Mesendoderm (in vitro differentiated cells): ENCODE data around the gene AP4S1.
"Not testable (repeated sequence)": the region's sequence is repeated elsewhere in the genome, so short reads cannot be mapped to it uniquely, and the experiment has no call there.

Source experiments
- DNase-seq: peaks from one replicate; pipeline ENCODE4 v3.0.0; 2013
- H2AK5ac ChIP-seq: 2 replicates; pipeline ENCODE4 v1.6.1; 2013; ENCODE audit warnings: low read length, inconsistent platforms
- H2BK120ac ChIP-seq: 2 replicates; pipeline ENCODE4 v1.6.1; 2013; ENCODE audit warnings: low read depth, mild to moderate bottlenecking, low read length, moderate library complexity, mixed read lengths
- H2BK15ac ChIP-seq: replicated peaks from 2 replicates; pipeline ENCODE4 v1.6.1; 2013; ENCODE audit warnings: low read depth, mild to moderate bottlenecking, moderate library complexity
- H2BK5ac ChIP-seq: 2 replicates; pipeline ENCODE4 v1.6.1; 2013; ENCODE audit warnings: low read length, inconsistent platforms
- H3K18ac ChIP-seq: 2 replicates; pipeline ENCODE4 v1.6.1; 2013; ENCODE audit warnings: mild to moderate bottlenecking, low read length, mixed read lengths
- H3K23ac ChIP-seq: one replicate; pipeline ENCODE4 v1.6.1; 2013; ENCODE audit warnings: low read length
- H3K27ac ChIP-seq: 2 replicates; pipeline ENCODE4 v1.5.1; 2013; ENCODE audit warnings: low read depth, mild to moderate bottlenecking, inconsistent platforms, low read length, moderate library complexity
- H3K27me3 ChIP-seq: 2 replicates; pipeline ENCODE4 v1.6.1; 2013; ENCODE audit warnings: low read length, control low read depth, mild to moderate bottlenecking, inconsistent platforms; ENCODE audit not compliant: insufficient read depth, poor library complexity
- H3K36me3 ChIP-seq: 2 replicates; pipeline ENCODE4 v1.6.1; 2013; ENCODE audit warnings: low read length, inconsistent platforms; ENCODE audit not compliant: control insufficient read depth, insufficient read depth
- H3K4ac ChIP-seq: one replicate; pipeline ENCODE4 v1.6.1; 2013; ENCODE audit warnings: low read depth, mild to moderate bottlenecking, low read length, moderate library complexity
- H3K4me1 ChIP-seq: 2 replicates; pipeline ENCODE4 v1.6.1; 2013; ENCODE audit warnings: low read depth, low read length, inconsistent platforms; ENCODE audit not compliant: control insufficient read depth
- H3K4me2 ChIP-seq: 2 replicates; pipeline ENCODE4 v1.6.1; 2013; ENCODE audit warnings: low read length
- H3K4me3 ChIP-seq: 2 replicates; pipeline ENCODE4 v1.5.1; 2013; ENCODE audit warnings: mild to moderate bottlenecking, low read length
- H3K56ac ChIP-seq: one replicate; pipeline ENCODE4 v1.6.1; 2013; ENCODE audit warnings: low read length
- H3K79me1 ChIP-seq: 2 replicates; pipeline ENCODE4 v1.6.1; 2013; ENCODE audit warnings: low read length, inconsistent platforms
- H3K79me2 ChIP-seq: 2 replicates; pipeline ENCODE4 v1.6.1; 2013; ENCODE audit warnings: mild to moderate bottlenecking, low read length; ENCODE audit not compliant: control insufficient read depth, insufficient read depth
- H3K9ac ChIP-seq: 2 replicates; pipeline ENCODE4 v1.6.1; 2013; ENCODE audit warnings: low read length, inconsistent platforms
- H4K5ac ChIP-seq: one replicate; pipeline ENCODE4 v1.6.1; 2013; ENCODE audit warnings: low read length
- H4K8ac ChIP-seq: one replicate; pipeline ENCODE4 v1.6.1; 2013; ENCODE audit warnings: low read depth, mild to moderate bottlenecking, control low read depth, low read length, moderate library complexity
- whole genome bisulfite sequencing: extraction: QIAGEN DNeasy Blood & Tissue Kit; methylation state at CpG from one replicate; pipeline ENCODE4 v1.1.7; 2013; ENCODE audit warnings: low lambda C conversion rate, missing lambda C conversion rate; ENCODE audit not compliant: insufficient coverage; ENCODE audit errors: extremely low coverage; 5-methylcytosine and 5-hydroxymethylcytosine counted together

Gene AP4S1

GRCh38 chr14:31092160-31092708 lies 66.8 kb downstream of the AP4S1 start:
- H3K36me3 ChIP-seq, result no peaks in the 10 kb centered on the region
- no peak overlapping the region for H3K18ac ChIP-seq
- no peak overlapping the region for H3K4me2 ChIP-seq
- no peak overlapping the region for H2BK15ac ChIP-seq
- H2BK120ac ChIP-seq, result no peak overlapping the region
- H2AK5ac ChIP-seq, result no peak overlapping the region
- H3K27me3 ChIP-seq, result no peaks in the 10 kb centered on the region
- no peaks in the 10 kb centered on the region for H3K79me1 ChIP-seq
- H4K8ac ChIP-seq, result no peak overlapping the region
- no peak for DNase-seq
- H3K4ac ChIP-seq, result no peak overlapping the region
- no peak overlapping the region for H3K27ac ChIP-seq
- no peak overlapping the region for H3K9ac ChIP-seq
- H3K4me3 ChIP-seq, result no peak overlapping the region
- no CpG with 5 or more reads among the region's 2 CpGs for WGBS
- H3K23ac ChIP-seq, result no peak overlapping the region
- H3K56ac ChIP-seq, result no peak overlapping the region
- no peak overlapping the region for H2BK5ac ChIP-seq
- H3K79me2 ChIP-seq, result no peaks in the 10 kb centered on the region
- no peaks in the 10 kb centered on the region for H3K4me1 ChIP-seq
- H4K5ac ChIP-seq, result no peak overlapping the region

- H4K8ac ChIP-seq, H3K27ac ChIP-seq, H3K4me1 ChIP-seq, H3K36me3 ChIP-seq, H3K79me2 ChIP-seq, H3K56ac ChIP-seq, H3K4me2 ChIP-seq, H2BK15ac ChIP-seq, H4K5ac ChIP-seq, H3K4ac ChIP-seq, DNase-seq, H2BK120ac ChIP-seq, H3K9ac ChIP-seq, H3K4me3 ChIP-seq, H3K18ac ChIP-seq, H3K79me1 ChIP-seq, H3K27me3 ChIP-seq, H3K23ac ChIP-seq, H2AK5ac ChIP-seq, H2BK5ac ChIP-seq: not testable (repeated sequence)
- no CpG with 5 or more reads among the region's 10 CpGs for WGBS
Measured at GRCh38 chr14:31093884-31094839, 68.7 kb downstream of the AP4S1 start.

GRCh38 chr14:31095817-31096216 lies 70.4 kb downstream of the AP4S1 start:
- not testable (repeated sequence) for H2AK5ac ChIP-seq, H3K4me1 ChIP-seq, H3K9ac ChIP-seq, H3K18ac ChIP-seq, H3K4me3 ChIP-seq, H3K56ac ChIP-seq, H4K8ac ChIP-seq, DNase-seq, H3K4ac ChIP-seq, H2BK5ac ChIP-seq, H4K5ac ChIP-seq, H3K79me1 ChIP-seq, H3K23ac ChIP-seq, H3K79me2 ChIP-seq, H2BK15ac ChIP-seq, H2BK120ac ChIP-seq, H3K4me2 ChIP-seq, H3K27me3 ChIP-seq, H3K36me3 ChIP-seq, H3K27ac ChIP-seq
- WGBS, result no CpG with 5 or more reads among the region's 8 CpGs

- no peak overlapping the region for H3K27ac ChIP-seq
- H2AK5ac ChIP-seq, result no peak overlapping the region
- H3K27me3 ChIP-seq, result no peaks in the 10 kb centered on the region
- no peaks in the 10 kb centered on the region for H3K79me1 ChIP-seq
- H3K4ac ChIP-seq, result no peak overlapping the region
- H2BK5ac ChIP-seq, result no peak overlapping the region
- H3K23ac ChIP-seq, result no peak overlapping the region
- H3K4me1 ChIP-seq, result no peaks in the 10 kb centered on the region
- no CpG with 5 or more reads among the region's 6 CpGs for WGBS
- no peak for DNase-seq
- no peak overlapping the region for H3K4me2 ChIP-seq
- H3K9ac ChIP-seq, result no peak overlapping the region
- no peak overlapping the region for H4K8ac ChIP-seq
- no peak overlapping the region for H3K4me3 ChIP-seq
- no peak overlapping the region for H2BK120ac ChIP-seq
- no peak overlapping the region for H3K18ac ChIP-seq
- H3K79me2 ChIP-seq, result no peaks in the 10 kb centered on the region
- H3K56ac ChIP-seq, result no peak overlapping the region
- H4K5ac ChIP-seq, result no peak overlapping the region
- peaks cover 6% of the 10 kb centered on the region for H3K36me3 ChIP-seq
- H2BK15ac ChIP-seq, result no peak overlapping the region
Measured at GRCh38 chr14:31096255-31096654, 70.8 kb downstream of the AP4S1 start.

- Histone ChIP-seq H3K56ac (no peak overlapping the region), H3K79me2 (no peaks in the 10 kb centered on the region), H3K23ac (no peak overlapping the region), H3K27me3 (no peaks in the 10 kb centered on the region), H3K9ac (no peak overlapping the region), H3K4me3 (no peak overlapping the region), H2BK5ac (no peak overlapping the region), H3K4me2 (no peak overlapping the region), H3K36me3 (peaks cover 6% of the 10 kb centered on the region), H3K4me1 (no peaks in the 10 kb centered on the region), H4K8ac (no peak overlapping the region), H4K5ac (no peak overlapping the region), H3K27ac (no peak overlapping the region), H2BK120ac (no peak overlapping the region), H2BK15ac (no peak overlapping the region), H2AK5ac (no peak overlapping the region), H3K4ac (no peak overlapping the region), H3K18ac (no peak overlapping the region), H3K79me1 (no peaks in the 10 kb centered on the region)
- WGBS, result no CpG with 5 or more reads among the region's 1 CpG
- DNase-seq, result no peak
Measured at GRCh38 chr14:31097081-31097480, 71.6 kb downstream of the AP4S1 start.
